Stimulated activated naive CD8-positive, alpha-beta T cell treated with anti-CD3 and anti-CD28 coated beads, Interleukin-15, Interleukin-2, amounts not matched to agents 100 U/mL and 50 U/mL, for 24 hours (primary cell): ENCODE data around the gene PTPN3.

Source experiments
- ATAC-seq: fragments of 150-1000 bp; cut with Tn5 transposase; one replicate; pipeline ENCODE4 v1.10.0; 2021
- DNase-seq: peaks from one replicate; pipeline ENCODE4 v3.0.0; 2021

The PTPN3 gene

DNA sequence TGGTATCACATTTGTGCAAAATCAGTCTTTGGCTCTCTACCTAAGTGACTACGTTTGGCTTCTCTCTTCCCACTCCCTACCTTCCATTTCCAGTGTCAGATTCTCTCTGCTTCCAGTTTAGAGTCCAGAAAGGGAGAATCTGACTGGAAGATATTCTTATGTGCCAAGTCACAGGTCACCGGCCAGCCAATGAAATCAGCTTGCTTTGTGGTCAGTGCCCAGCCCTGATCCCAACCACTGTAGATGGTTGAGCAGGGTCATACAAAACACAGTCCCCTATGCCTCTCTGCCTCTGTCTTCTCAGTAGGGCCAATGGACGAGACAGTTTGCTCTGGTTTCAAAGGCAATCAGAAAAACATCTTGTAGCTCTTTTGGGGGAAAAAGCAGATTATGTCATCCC is 161.7 kb downstream of the PTPN3 start:
- no peak for DNase-seq
- ATAC-seq = no peak

DNA sequence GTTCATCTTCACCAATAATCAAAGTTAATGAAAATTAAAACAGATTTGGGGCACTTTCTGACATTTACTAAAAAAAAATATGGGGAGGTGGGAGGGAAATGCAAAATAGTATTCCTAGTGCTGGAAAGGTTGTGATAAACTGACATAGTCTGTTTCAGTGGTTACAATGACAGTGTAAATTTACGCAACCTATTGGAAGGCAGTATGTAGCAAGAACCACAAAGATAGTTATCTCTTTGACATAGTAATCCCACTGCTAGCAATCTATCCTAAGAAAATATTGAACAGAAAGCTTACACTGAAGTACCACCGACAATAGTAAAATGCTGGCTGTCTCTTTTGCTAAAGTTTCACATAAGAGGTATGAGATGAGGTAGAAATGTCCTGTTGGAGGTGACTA is 162.2 kb downstream of the PTPN3 start:
- no peak for DNase-seq
- no peak for ATAC-seq

DNA sequence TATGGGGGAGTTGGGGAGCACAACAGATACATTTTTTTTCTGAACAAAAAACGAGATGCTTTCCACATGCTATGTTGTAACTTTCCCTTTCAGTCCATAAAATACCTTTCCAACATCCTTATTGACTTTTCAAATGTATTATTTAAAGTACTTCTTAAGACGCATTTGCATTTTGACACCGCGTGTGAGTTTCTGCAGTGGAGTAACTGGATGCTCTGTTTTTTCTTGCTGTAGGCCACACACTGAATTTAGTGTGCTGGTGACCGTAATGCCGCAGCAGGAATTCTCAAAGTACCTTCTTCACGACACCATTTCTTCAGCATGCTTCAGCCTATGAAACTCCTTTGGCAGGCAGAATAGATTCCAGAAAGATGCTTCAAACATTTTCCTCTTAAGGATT is 163.0 kb downstream of the PTPN3 start:
- ATAC-seq = no peak
- DNase-seq = no peak

DNA sequence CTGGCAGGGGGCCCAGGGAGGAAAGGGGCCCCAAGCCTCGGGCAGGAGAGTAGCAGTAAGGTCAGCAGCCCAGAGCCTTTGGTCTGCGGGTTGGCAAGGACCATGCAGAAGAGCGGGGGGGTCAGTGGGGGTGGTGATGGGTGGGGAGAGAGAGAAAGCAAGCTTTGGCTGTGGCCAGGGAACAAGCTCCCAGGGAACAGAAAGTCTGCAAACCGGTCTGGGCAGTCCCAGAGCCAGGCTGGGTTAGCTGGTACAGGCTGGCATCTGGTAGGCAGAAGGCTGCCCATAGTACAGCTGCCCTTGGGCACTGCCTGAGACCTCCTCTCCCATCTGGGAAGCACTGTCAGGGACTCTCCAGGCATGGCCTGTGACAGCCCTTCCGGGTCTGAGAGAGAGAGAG is 166.8 kb downstream of the PTPN3 start:
- ATAC-seq = no peak
- DNase-seq = no peak

DNA sequence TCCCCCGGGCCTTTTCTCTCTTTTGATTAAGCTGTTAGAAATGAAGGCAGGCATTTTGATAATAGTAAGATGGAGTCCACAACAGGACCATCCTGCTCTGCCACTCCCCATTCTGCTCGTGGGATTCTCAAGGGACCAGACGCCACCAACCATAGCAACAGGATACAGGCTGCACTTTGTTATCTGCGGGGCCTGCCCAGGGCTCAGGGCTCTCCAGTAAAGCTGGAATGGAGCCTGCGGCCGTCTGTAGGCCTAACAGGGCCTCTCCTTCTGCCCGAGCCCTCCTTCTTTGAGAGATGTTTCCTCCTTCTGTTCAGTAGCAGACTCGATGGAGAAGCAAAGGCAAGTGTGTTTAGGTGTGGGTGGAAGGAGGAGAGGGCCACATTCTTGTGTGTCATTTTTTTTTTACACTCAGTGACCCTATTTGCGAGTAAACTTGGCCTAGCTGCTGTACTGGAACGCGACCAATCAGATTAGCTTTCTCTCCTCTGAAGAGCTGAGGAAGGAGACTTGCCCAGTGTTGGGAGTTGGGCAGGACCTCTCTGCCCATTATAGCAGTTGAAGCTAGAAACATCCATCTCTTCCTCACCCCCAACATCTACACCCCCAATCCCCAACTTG is 168.4 kb downstream of the PTPN3 start:
- ATAC-seq (no peak), DNase-seq (no peak)

DNA sequence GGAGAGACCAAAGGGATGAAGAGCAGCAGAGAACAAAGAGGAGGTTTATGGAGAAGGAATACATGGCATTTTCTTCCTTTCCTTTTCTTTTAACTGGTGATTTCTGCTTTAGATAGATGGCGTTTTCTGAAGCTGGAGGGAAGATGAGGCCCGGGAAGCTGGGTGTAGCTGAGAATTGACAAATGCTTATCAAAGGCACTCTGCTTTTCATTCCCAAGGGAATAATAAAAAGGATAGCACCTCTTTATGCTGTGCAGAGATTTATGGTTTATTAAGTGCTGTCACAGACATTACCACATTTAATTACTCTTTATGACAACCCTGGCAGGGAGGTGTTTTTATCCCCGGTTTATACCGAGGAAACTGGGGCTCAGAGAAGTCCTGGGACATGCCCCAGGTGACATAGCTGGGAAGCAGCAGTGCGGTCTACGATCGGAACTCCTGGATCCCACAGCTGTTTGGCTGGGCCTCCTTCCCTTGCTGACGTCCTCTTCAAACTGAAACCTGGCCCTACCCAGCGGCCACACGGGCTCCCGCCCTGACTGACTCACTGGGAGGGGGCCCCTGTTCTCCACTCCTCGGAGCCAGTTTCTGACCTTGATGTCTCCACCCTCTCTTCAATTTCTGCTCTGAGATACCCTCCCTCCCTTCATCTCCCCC is 169.0 kb downstream of the PTPN3 start:
- DNase-seq (no peak), ATAC-seq (no peak)
